Right cardiac atrium (tissue), 5 donors: ENCODE results near the gene CEBPA. TPM values are rescaled to one million over a fixed set of nuclear protein-coding genes. Genes with fewer than 3 reads are reported as not detected.

Experiments used
- ATAC-seq, 2 donors: fragments of 200-7000 bp; cut with Tn5 transposase; one replicate each; pipeline versions ENCODE4 v1.8.0 to v1.9.1; 2020; ENCODE audit warnings: moderate library complexity in 2 of 2, mild to moderate bottlenecking in 1 of 2
- DNase-seq, 3 donors: peaks; one replicate each; pipeline ENCODE4 v3.0.0-alpha.2; 2020
- H3K27ac ChIP-seq: one replicate; pipeline ENCODE4 v1.5.1; 2013; ENCODE audit warnings: mild to moderate bottlenecking, low read length, control low read depth, moderate library complexity
- H3K27me3 ChIP-seq: one replicate; pipeline ENCODE4 v1.6.1; 2013; ENCODE audit not compliant: control insufficient read depth, insufficient read depth
- H3K4me1 ChIP-seq: one replicate; pipeline ENCODE4 v1.6.1; 2013; ENCODE audit warnings: low read length; ENCODE audit not compliant: control insufficient read depth, insufficient read depth
- H3K4me3 ChIP-seq: one replicate; pipeline ENCODE4 v1.5.1; 2013; ENCODE audit warnings: low read length, control low read depth
- H3K9me3 ChIP-seq: one replicate; pipeline ENCODE4 v1.6.1; 2013; ENCODE audit warnings: low read length; ENCODE audit not compliant: control insufficient read depth
- WGBS: extraction: QIAGEN DNeasy Blood & Tissue Kit; methylation state at CpG from one replicate; pipeline ENCODE4 v1.1.7; 2013; 5-methylcytosine and 5-hydroxymethylcytosine counted together
- intact Hi-C, 4 donors: fragments of 100-400 bp; cut with DNase I; formaldehyde crosslinking; loops; one replicate each; pipeline versions ENCODE4 v1.11.0 to v1.14.0; 2022 to 2023
- polyA plus RNA-seq: library from polyadenylated mRNA; stranded (reverse); fragments of 200-250 nt; gene quantifications from one replicate; pipeline ENCODE4 v1.2.3, GENCODE V29; 2013
- total RNA-seq, 4 donors: library from RNA; stranded (reverse); fragmentation: NEBNext Ultra II Directional; extraction: Animal tissue kit (Norgen Biotek cat#: 25700); gene quantifications; one replicate each; pipeline ENCODE4 v1.2.1, GENCODE V29; 2021
- donor health status: healthy with polysubstance abuse.
- donor health status: DM: no; HTN: yes; CAD: no.
- donor health status: DM: no; HTN: no; CAD: no.
- donor health status: DM: no; HTN: yes; CAD: no; lungs with severe emphysema.
- donor health status: DM: yes; HTN: yes; CAD: no.

CEBPA gene
- total and polyA plus RNA-seq, 5 donors = 2.1 to 8.7 (median 3.4) TPM

- WGBS = 69% methylated on average over 13 of the region's 13 CpGs
- intact Hi-C loops = no loop called here
- no peaks in the 10 kb centered on the region for H3K4me1 ChIP-seq
- DNase-seq (no peak), ATAC-seq (no peak)
- H3K27ac ChIP-seq = no peak overlapping the region
- H3K9me3 ChIP-seq = no peaks in the 10 kb centered on the region
- no peak overlapping the region for H3K4me3 ChIP-seq
- H3K27me3 ChIP-seq = no peaks in the 10 kb centered on the region
These were observed 48.0 kb downstream of the CEBPA start for GRCh38 chr19:33254245-33254824.

- no peak for ATAC-seq
- intact Hi-C loops = no loop called here
- Histone ChIP-seq H3K9me3 (no peaks in the 10 kb centered on the region), H3K4me1 (no peaks in the 10 kb centered on the region), H3K27ac (no peak overlapping the region), H3K27me3 (no peaks in the 10 kb centered on the region), H3K4me3 (no peak overlapping the region)
- DNase-seq = no peak
- WGBS = 76% methylated on average over 8 of the region's 8 CpGs
These were observed 49.4 kb downstream of the CEBPA start for GRCh38 chr19:33252971-33253370.

DNA sequence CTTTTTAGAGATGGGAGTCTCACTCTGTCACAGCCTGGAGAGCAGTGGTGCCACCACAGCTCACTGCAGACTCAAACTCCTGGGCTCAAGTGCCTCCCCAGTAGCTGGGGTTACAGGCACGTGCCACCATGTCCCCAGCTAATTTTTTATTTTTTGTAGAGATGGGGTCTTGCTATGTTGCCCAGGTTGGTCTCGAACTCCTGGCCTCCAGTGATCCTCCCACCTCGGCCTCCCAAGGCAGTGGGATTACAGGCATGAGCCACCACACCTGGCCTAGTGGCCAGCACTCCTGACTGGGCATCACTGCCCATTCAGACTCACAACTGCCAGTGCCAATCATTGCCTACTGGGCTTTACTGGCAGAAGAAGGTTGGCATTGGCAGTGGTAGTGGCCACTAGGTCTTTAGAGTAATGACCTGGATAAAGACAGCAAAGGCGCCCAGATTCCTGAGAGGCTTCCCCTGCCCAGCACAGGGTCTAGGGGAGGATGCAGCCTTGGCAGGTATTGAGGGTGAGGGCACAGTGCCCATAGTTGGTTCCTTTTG lies 49.8 kb downstream of the CEBPA start:
- no peaks in the 10 kb centered on the region for H3K4me1 ChIP-seq
- ATAC-seq (no peak), DNase-seq (no peak)
- no peak overlapping the region for H3K4me3 ChIP-seq
- H3K27ac ChIP-seq = no peak overlapping the region
- no peaks in the 10 kb centered on the region for H3K9me3 ChIP-seq
- 91% methylated on average over 4 of the region's 4 CpGs for WGBS
- H3K27me3 ChIP-seq = no peaks in the 10 kb centered on the region
- intact Hi-C loops = no loop called here

DNA sequence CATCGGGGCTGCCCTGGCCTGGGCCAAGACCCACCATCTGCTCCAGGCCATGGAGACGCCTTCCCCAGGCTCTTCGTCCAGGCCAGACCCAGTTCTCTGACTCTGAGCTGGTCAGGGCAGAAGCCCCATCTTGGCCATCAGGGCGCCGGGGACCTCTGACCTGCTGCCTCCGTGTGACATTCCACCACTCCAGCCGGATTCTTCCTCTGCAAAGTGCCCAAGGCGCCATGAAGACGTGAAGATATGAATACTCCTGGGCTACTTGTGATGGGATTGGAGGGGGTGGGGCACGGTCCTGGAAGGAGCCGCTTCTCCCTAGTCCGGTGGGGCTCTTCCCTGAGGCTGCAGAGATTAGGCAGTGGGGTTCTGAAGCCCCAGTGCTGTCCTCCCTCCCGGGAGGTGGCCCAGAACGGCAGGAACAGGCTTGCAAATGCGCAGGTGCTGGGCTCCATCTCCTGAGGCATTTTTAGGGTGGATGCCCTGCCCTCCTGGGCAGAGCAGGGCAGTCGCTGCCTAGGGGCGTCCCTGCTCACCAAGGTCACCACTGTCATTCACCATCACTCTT lies 50.7 kb downstream of the CEBPA start:
- no peaks in the 10 kb centered on the region for H3K9me3 ChIP-seq
- intact Hi-C loops = no loop called here
- H3K27me3 ChIP-seq = no peaks in the 10 kb centered on the region
- no peak overlapping the region for H3K4me3 ChIP-seq
- ATAC-seq (no peak), DNase-seq (no peak)
- 64% methylated on average over 17 of the region's 17 CpGs for WGBS
- no peaks in the 10 kb centered on the region for H3K4me1 ChIP-seq
- H3K27ac ChIP-seq = no peak overlapping the region

DNA sequence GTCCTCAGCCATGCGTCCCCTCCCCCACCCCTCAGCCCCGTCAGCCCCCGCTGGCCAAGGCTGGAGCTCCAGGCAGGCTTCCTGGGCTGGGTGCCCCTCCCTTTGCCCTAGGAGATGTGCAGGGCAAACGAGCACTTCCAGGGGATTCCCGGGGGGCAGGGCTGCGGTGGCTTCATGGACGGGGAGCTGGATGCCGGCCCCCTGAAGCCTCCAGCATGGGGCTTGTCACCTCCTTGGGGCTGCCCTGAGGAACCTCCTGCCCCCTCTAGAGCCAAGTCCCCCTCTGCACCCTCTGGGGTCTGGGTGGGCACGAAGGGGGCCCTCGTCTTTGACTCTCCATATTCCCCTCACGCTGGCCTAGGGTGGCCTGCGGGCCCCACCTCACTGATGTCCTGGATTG lies 51.3 kb downstream of the CEBPA start:
- ATAC-seq (no peak), DNase-seq (no peak)
- intact Hi-C loops = no loop called here
- Histone ChIP-seq H3K4me3 (no peak overlapping the region), H3K27ac (no peak overlapping the region), H3K27me3 (no peaks in the 10 kb centered on the region), H3K4me1 (no peaks in the 10 kb centered on the region), H3K9me3 (no peaks in the 10 kb centered on the region)
- 52% methylated on average over 12 of the region's 12 CpGs for WGBS

DNA sequence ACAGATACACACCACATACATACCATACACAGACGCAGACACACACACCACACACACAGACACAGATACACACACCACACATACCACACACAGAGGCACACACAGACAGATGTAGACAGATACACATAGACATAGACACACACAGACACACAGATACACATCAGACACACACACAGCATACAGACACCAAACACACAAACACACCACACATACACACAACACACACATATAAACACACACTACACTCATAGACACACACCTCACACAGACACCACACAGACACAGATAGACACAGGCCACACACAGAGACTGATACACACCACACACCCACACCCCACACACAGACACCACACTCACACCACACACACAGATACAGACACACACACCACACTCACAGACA lies 51.8 kb downstream of the CEBPA start:
- DNase-seq (no peak), ATAC-seq (no peak)
- 98% methylated on average over 1 of the region's 1 CpG for WGBS
- Histone ChIP-seq H3K9me3 (no peaks in the 10 kb centered on the region), H3K4me1 (no peaks in the 10 kb centered on the region), H3K27ac (no peak overlapping the region), H3K4me3 (no peak overlapping the region), H3K27me3 (no peaks in the 10 kb centered on the region)
- intact Hi-C loops = no loop called here

Other genes with a start within 250 kb of the CEBPA start
- 1 to 10 TPM; 1.6 to 3.1 (median 2.0) TPM for gene RHPN2, start 237.6 kb downstream of the CEBPA start, total RNA-seq
- gene RHPN2, start 237.6 kb downstream of the CEBPA start, polyA plus RNA-seq = 1.8 TPM
- 1 to 10 TPM; 4.2 to 7.2 (median 6.3) TPM for gene GPATCH1, start 221.4 kb downstream of the CEBPA start, total RNA-seq
- 3.0 TPM for gene GPATCH1, start 221.4 kb downstream of the CEBPA start, polyA plus RNA-seq
- gene WDR88, start 170.4 kb downstream of the CEBPA start, total RNA-seq = not detected
- not detected for gene WDR88, start 170.4 kb downstream of the CEBPA start, polyA plus RNA-seq
- 10 to 100 TPM; 14.4 to 20.7 (median 14.8) TPM for gene LRP3, start 108.2 kb downstream of the CEBPA start, total RNA-seq
- 13.2 TPM for gene LRP3, start 108.2 kb downstream of the CEBPA start, polyA plus RNA-seq
- not detected for gene SLC7A10, start 76.7 kb downstream of the CEBPA start, total RNA-seq
- gene SLC7A10, start 76.7 kb downstream of the CEBPA start, polyA plus RNA-seq = 0.70 TPM
- 10 to 100 TPM; 13.1 to 18.3 (median 15.7) TPM for gene CEBPG, start 71.2 kb upstream of the CEBPA start, total RNA-seq
- gene CEBPG, start 71.2 kb upstream of the CEBPA start, polyA plus RNA-seq = 12.7 TPM
- 10 to 100 TPM; 27.7 to 37.5 (median 34.9) TPM for gene PEPD, start 219.3 kb upstream of the CEBPA start, total RNA-seq
- 30.1 TPM for gene PEPD, start 219.3 kb upstream of the CEBPA start, polyA plus RNA-seq